IMR-90 (cell line): ENCODE results near the gene TPSD1. TPM values are rescaled to one million over a fixed set of nuclear protein-coding genes. Genes with fewer than 3 reads are reported as not detected.

Experiments used
- ATAC-seq: fragments of 200-7000 bp; cut with Tn5 transposase; 2 replicates; pipeline ENCODE4 v1.9.1; 2020; ENCODE audit warnings: low read depth, mild to moderate bottlenecking, moderate library complexity
- BruUV-seq: library from RNA; stranded (reverse); fragments of 400-500 nt; replicated peaks from 2 replicates; lab custom pipeline; 2021; lab: Mats Ljungman, UMichigan
- CTCF ChIA-PET: fragments of 300-600 bp; formaldehyde crosslinking; extraction: SDS; loops from one replicate; lab custom pipeline; 2021; ENCODE audit warnings: antibody characterized with exemption; lab: Yijun Ruan, JAX
- POLR2A ChIA-PET: fragments of 300-600 bp; sonication (Branson Sonifier 250); formaldehyde crosslinking; loops from one replicate; lab custom pipeline; 2022; ENCODE audit warnings: antibody characterized with exemption; ENCODE audit not compliant: unreplicated experiment; lab: Charles Lee
- DNase-seq: peaks from one replicate; pipeline ENCODE4 v3.0.0; 2013
- H2AFZ ChIP-seq: replicated peaks from 2 replicates; pipeline ENCODE3; 2013; ENCODE audit warnings: low read length, mild to moderate bottlenecking; ENCODE audit not compliant: poor library complexity
- H2AK5ac ChIP-seq: 2 replicates; pipeline ENCODE4 v1.6.1; 2013; ENCODE audit warnings: low read depth, low read length, inconsistent platforms
- H2AK9ac ChIP-seq: replicated peaks from 2 replicates; pipeline ENCODE3; 2013; ENCODE audit warnings: mild to moderate bottlenecking, low read depth, low read length, moderate library complexity; ENCODE audit not compliant: poor library complexity
- H2BK120ac ChIP-seq: 2 replicates; pipeline ENCODE4 v1.6.1; 2013; ENCODE audit warnings: low read depth, low read length, inconsistent platforms
- H2BK15ac ChIP-seq: 3 replicates; pipeline ENCODE4 v1.6.1; 2013; ENCODE audit warnings: low read depth, low read length, inconsistent platforms
- H2BK20ac ChIP-seq: 2 replicates; pipeline ENCODE4 v1.6.1; 2013; ENCODE audit warnings: low read depth, mild to moderate bottlenecking, inconsistent platforms, low read length, moderate library complexity
- H2BK5ac ChIP-seq: 2 replicates; pipeline ENCODE4 v1.6.1; 2013; ENCODE audit warnings: mild to moderate bottlenecking, low read depth, low read length, inconsistent platforms; ENCODE audit not compliant: poor library complexity, severe bottlenecking
- H3K14ac ChIP-seq: replicated peaks from 2 replicates; pipeline ENCODE4 v1.6.1; 2013; ENCODE audit warnings: low read depth, low read length, inconsistent platforms
- H3K18ac ChIP-seq: 2 replicates; pipeline ENCODE4 v1.6.1; 2013; ENCODE audit warnings: low read depth, low read length, control low read depth
- H3K23ac ChIP-seq: 2 replicates; pipeline ENCODE4 v1.6.1; 2013; ENCODE audit warnings: low read depth, low read length, inconsistent platforms
- H3K27ac ChIP-seq: 2 replicates; pipeline ENCODE4 v1.5.1; 2013; ENCODE audit warnings: mild to moderate bottlenecking, control low read depth, low read length; ENCODE audit not compliant: insufficient read depth
- H3K27me3 ChIP-seq: 2 replicates; pipeline ENCODE4 v1.6.1; 2013; ENCODE audit warnings: low read length; ENCODE audit not compliant: control insufficient read depth, insufficient read depth
- H3K36me3 ChIP-seq: 2 replicates; pipeline ENCODE4 v1.6.1; 2013; ENCODE audit warnings: low read length, mixed read lengths; ENCODE audit not compliant: control insufficient read depth, insufficient read depth
- H3K4ac ChIP-seq: 2 replicates; pipeline ENCODE4 v1.6.1; 2013; ENCODE audit warnings: low read depth, low read length, inconsistent platforms
- H3K4me1 ChIP-seq: 2 replicates; pipeline ENCODE4 v1.6.1; 2013; ENCODE audit warnings: low read length, mixed read lengths; ENCODE audit not compliant: control insufficient read depth, insufficient read depth
- H3K4me2 ChIP-seq: 2 replicates; pipeline ENCODE4 v1.6.1; 2013; ENCODE audit warnings: low read depth, mild to moderate bottlenecking, control low read depth, low read length, moderate library complexity
- H3K4me3 ChIP-seq: 2 replicates; pipeline ENCODE4 v1.5.1; 2013; ENCODE audit warnings: low read depth, mild to moderate bottlenecking, control low read depth, low read length, moderate library complexity; ENCODE audit not compliant: insufficient read depth
- H3K56ac ChIP-seq: 2 replicates; pipeline ENCODE4 v1.6.1; 2013; ENCODE audit warnings: low read length, inconsistent platforms; ENCODE audit not compliant: insufficient read depth; ENCODE audit errors: extremely low read depth
- H3K79me1 ChIP-seq, 2 experiments: 2 replicates each; pipeline ENCODE4 v1.6.1; 2013; ENCODE audit warnings: low read length in 2 of 2, inconsistent platforms in 1 of 2, low read depth in 1 of 2
- H3K9ac ChIP-seq: 2 replicates; pipeline ENCODE4 v1.6.1; 2013; ENCODE audit warnings: low read depth, low read length, control low read depth
- H3K9me1 ChIP-seq: 2 replicates; pipeline ENCODE4 v1.6.1; 2013; ENCODE audit warnings: low read length, inconsistent platforms; ENCODE audit not compliant: insufficient read depth
- H3K9me3 ChIP-seq: 2 replicates; pipeline ENCODE4 v1.6.1; 2013; ENCODE audit warnings: low read length; ENCODE audit not compliant: control insufficient read depth, insufficient read depth
- H4K20me1 ChIP-seq: 2 replicates; pipeline ENCODE4 v1.6.1; 2013; ENCODE audit warnings: low read length, inconsistent platforms; ENCODE audit not compliant: insufficient read depth
- H4K5ac ChIP-seq: 2 replicates; pipeline ENCODE4 v1.6.1; 2013; ENCODE audit warnings: mild to moderate bottlenecking, low read depth, low read length, control low read depth
- H4K8ac ChIP-seq, 2 experiments: 2 replicates each; pipeline ENCODE4 v1.6.1; 2013; ENCODE audit warnings: low read depth in 2 of 2, low read length in 2 of 2, control low read depth in 1 of 2, inconsistent platforms in 1 of 2
- H4K91ac ChIP-seq: 2 replicates; pipeline ENCODE4 v1.6.1; 2013; ENCODE audit warnings: low read depth, low read length, inconsistent platforms; ENCODE audit not compliant: insufficient read depth
- BHLHE40 ChIP-seq: fragments of 150-350 bp; IDR thresholded peaks from 2 replicates; pipeline ENCODE4 v1.6.1; 2016; ENCODE audit warnings: mild to moderate bottlenecking, low read depth, low read length
- CEBPB ChIP-seq: IDR thresholded peaks from 2 replicates; pipeline ENCODE4 v1.6.1; 2012; ENCODE audit warnings: low read depth, low read length, improper control_type of control experiment
- CHD1 ChIP-seq: IDR thresholded peaks from 2 replicates; pipeline ENCODE4 v1.6.1; 2012; ENCODE audit warnings: low read depth, low read length, improper control_type of control experiment
- ELK1 ChIP-seq: fragments of 150-350 bp; IDR thresholded peaks from 2 replicates; pipeline ENCODE4 v1.6.1; 2016; ENCODE audit warnings: low read depth, mild to moderate bottlenecking, low read length, moderate library complexity, borderline replicate concordance
- FOS ChIP-seq: fragments of 150-350 bp; IDR thresholded peaks from 2 replicates; pipeline ENCODE4 v1.6.1; 2016; ENCODE audit warnings: low read depth, low read length
- MAFK ChIP-seq: IDR thresholded peaks from 2 replicates; pipeline ENCODE4 v1.6.1; 2012; ENCODE audit warnings: low read depth, low read length, improper control_type of control experiment
- MXI1 ChIP-seq: IDR thresholded peaks from 2 replicates; pipeline ENCODE4 v1.6.1; 2012; ENCODE audit warnings: low read depth, mild to moderate bottlenecking, low read length, moderate library complexity, borderline replicate concordance
- NFE2L2 ChIP-seq: fragments of 150-350 bp; IDR thresholded peaks from 2 replicates; pipeline ENCODE4 v1.6.1; 2016; ENCODE audit warnings: low read depth, mild to moderate bottlenecking, low read length
- POLR2A ChIP-seq: IDR thresholded peaks from 2 replicates; pipeline ENCODE4 v1.6.1; 2012; ENCODE audit warnings: mild to moderate bottlenecking, low read depth, low read length
- RAD21 ChIP-seq: IDR thresholded peaks from 2 replicates; pipeline ENCODE4 v1.6.1; 2012; ENCODE audit warnings: low read length, improper control_type of control experiment
- RFX5 ChIP-seq: IDR thresholded peaks from 2 replicates; pipeline ENCODE4 v1.8.0; 2012; ENCODE audit warnings: low read depth, mild to moderate bottlenecking, low read length, moderate library complexity
- SMC3 ChIP-seq: fragments of 150-350 bp; IDR thresholded peaks from 2 replicates; pipeline ENCODE4 v1.6.1; 2016; ENCODE audit warnings: low read depth, mild to moderate bottlenecking, antibody characterized with exemption, low read length, moderate library complexity
- USF2 ChIP-seq: fragments of 150-350 bp; IDR thresholded peaks from 2 replicates; pipeline ENCODE4 v1.6.1; 2017; ENCODE audit warnings: mild to moderate bottlenecking, antibody characterized with exemption, low read length, low read depth
- WGBS, 2 experiments: methylation state at CpG; one replicate each; pipeline versions ENCODE4 v1.1.5 to v1.1.7; 2013; ENCODE audit warnings: missing lambda C conversion rate in 2 of 2; ENCODE audit not compliant: insufficient read length in 1 of 2; ENCODE audit errors: extremely low coverage in 2 of 2; 5-methylcytosine and 5-hydroxymethylcytosine counted together
- dilution Hi-C: fragments of 300-500 bp; cut with HindIII; formaldehyde crosslinking; loops from one replicate; pipeline ENCODE4 v1.14.3; 2018; ENCODE audit warnings: low sequenced_read_pairs; ENCODE audit not compliant: unreplicated experiment
- in situ Hi-C: fragments of 300-500 bp; cut with MboI; formaldehyde crosslinking; loops from 3 replicates; pipeline ENCODE4 v1.14.3; 2019; ENCODE audit warnings: low sequenced_read_pairs, inconsistent platforms, mixed read lengths
- intact Hi-C: fragments of 100-400 bp; cut with micrococcal nuclease; formaldehyde crosslinking; loops from 2 replicates; pipeline ENCODE4 v1.10.0; 2022
- polyA plus RNA-seq, 3 experiments: library from polyadenylated mRNA; depleted of rRNA; stranded (reverse); fragments of >200 nt; gene quantifications; 2 replicates each; pipeline ENCODE4 v1.2.3, GENCODE V29; 2012; ENCODE audit warnings: low replicate concordance in 1 of 3
- total RNA-seq: library from RNA; depleted of rRNA; stranded (reverse); fragments of >200 nt; gene quantifications from 2 replicates; pipeline ENCODE4 v1.2.3, GENCODE V29; 2012

Gene TPSD1
- total and polyA plus RNA-seq, 2 of the 4 experiments (the other 2 are of a cell fraction): not detected

- TF ChIP-seq SMC3: no peak
Observed at GRCh38 chr16:1222553-1223354, 33.1 kb upstream of the TPSD1 start (continued).

GRCh38 chr16:1223355-1224214 is 32.3 kb upstream of the TPSD1 start:
- H3K4me1 ChIP-seq: no peaks in the 10 kb centered on the region
- in situ Hi-C loops: loop anchor here (25.0 kb wide), 1 partner anchor 411 kb away; the partner anchor contains the start of gene GNG13
- no peak overlapping the region for H2BK120ac ChIP-seq
- DNase-seq (no peak), ATAC-seq (no peak)
- no peaks in the 10 kb centered on the region for H3K9me3 ChIP-seq
- no peak overlapping the region for H4K8ac ChIP-seq
- H3K4ac ChIP-seq: no peak overlapping the region
- no peaks in the 10 kb centered on the region for H3K79me1 ChIP-seq
- H2BK20ac ChIP-seq: no peak overlapping the region
- dilution Hi-C loops: no loop called here
- no peak overlapping the region for H3K4me3 ChIP-seq
- H4K91ac ChIP-seq: no peak overlapping the region
- ChIA-PET POLR2A (no interaction called here), CTCF (no interaction called here)
- no peak overlapping the region for H2BK15ac ChIP-seq
- H4K5ac ChIP-seq: no peak overlapping the region
- no peaks in the 10 kb centered on the region for H3K9me1 ChIP-seq
- H3K27ac ChIP-seq: no peak overlapping the region
- H3K14ac ChIP-seq: no peak overlapping the region
- H2AK5ac ChIP-seq: no peak overlapping the region
- no TSS peak for BruUV-seq
- no peaks in the 10 kb centered on the region for H4K20me1 ChIP-seq
- no peaks in the 10 kb centered on the region; the same call in 1 of the 2 replicates for H3K27me3 ChIP-seq
- no peak overlapping the region for H3K4me2 ChIP-seq
- no peak overlapping the region for H3K9ac ChIP-seq
- 93% methylated on average over 18 of the region's 38 CpGs; no CpG with 5 or more reads in 1 of the 2 experiments for WGBS, 2 experiments
- H3K23ac ChIP-seq: no peak overlapping the region
- H2AK9ac ChIP-seq: no peak overlapping the region
- H2BK5ac ChIP-seq: no peak overlapping the region
- no peaks in the 10 kb centered on the region for H3K36me3 ChIP-seq
- H3K56ac ChIP-seq: no peak overlapping the region
- intact Hi-C loops: no loop called here
- no peak overlapping the region for H2AFZ ChIP-seq
- H3K18ac ChIP-seq: no peak overlapping the region
- TF ChIP-seq POLR2A (no peak), MAFK (no peak), MXI1 (no peak), CHD1 (no peak), CEBPB (no peak), RFX5 (no peak), BHLHE40 (no peak), RAD21 (no peak), NFE2L2 (no peak), ELK1 (no peak), FOS (no peak), USF2 (no peak)
